HG03575 (cell line): ENCODE data around the gene MAGI1.

Experiments
- ATAC-seq: cut with Tn5 transposase; IDR thresholded peaks from one replicate; pipeline ENCODE4 v1.9.1; 2021; ENCODE audit not compliant: unreplicated experiment, insufficient number of reproducible peaks, low FRiP score; ENCODE audit errors: extremely low read depth

Gene MAGI1

DNA sequence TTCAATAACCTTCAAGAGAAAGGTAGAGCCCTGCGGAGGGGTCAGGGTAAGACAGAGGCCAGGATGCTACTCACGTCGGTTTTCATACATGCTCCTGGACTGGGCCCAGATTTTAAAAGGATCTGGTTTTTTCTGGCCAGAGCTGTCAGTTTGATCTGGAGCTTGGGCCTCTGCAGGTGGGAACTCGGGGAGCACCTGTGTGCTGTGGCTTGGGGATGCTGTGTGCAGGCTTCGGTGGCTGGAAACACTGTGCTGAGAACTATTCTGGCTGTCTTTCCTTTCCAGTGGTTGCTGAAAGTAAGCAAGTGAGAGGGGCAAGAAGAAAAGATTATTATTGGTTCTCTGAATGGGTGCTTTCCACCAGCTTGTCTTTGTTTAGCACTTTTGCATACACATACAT lies 647.6 kb downstream of the MAGI1 start:
- ATAC-seq, result no peak

DNA sequence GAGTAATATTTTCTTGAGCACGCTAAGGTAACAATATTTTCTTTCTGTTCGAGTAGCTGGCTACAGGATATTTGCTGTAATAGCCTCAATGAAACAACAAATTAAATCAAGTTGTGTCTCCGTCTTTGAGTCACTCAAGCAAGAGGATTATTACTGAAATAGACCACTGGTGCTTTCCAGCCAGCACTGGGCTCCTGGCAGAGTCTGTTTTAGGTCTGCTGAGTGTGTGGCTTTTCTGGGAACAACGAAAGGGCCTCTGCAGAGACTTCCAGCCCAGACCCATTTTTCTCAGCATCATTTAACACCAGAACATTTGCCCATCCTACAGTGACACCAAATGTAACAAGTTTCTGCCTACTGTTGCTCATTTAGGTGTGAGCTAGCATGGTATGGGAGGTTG lies 652.9 kb downstream of the MAGI1 start:
- ATAC-seq, result no peak

DNA sequence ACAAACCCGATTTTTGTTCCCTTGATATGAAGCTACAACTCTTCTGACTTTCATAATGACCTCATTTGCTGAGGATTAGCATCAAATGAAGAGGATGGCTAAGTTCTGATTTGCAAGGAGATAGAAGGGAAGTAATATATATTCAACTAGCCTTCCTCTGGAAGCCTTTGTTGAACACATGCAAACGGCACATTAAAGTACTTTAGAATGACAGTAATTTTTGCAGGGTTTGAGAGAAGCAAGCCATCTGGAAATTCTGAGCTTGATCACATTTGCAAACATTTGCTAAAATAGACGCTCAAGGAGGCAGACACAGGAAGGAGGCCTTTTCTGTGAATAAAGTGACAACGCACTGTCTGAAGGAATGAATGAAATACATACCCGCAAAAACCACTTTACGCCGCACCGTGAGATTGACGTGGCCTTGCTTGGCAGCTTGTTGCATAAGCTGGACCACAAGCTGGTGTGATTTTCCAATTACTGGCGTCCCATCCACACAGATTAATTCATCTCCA lies 657.2 kb downstream of the MAGI1 start:
- ATAC-seq, result no peak

DNA sequence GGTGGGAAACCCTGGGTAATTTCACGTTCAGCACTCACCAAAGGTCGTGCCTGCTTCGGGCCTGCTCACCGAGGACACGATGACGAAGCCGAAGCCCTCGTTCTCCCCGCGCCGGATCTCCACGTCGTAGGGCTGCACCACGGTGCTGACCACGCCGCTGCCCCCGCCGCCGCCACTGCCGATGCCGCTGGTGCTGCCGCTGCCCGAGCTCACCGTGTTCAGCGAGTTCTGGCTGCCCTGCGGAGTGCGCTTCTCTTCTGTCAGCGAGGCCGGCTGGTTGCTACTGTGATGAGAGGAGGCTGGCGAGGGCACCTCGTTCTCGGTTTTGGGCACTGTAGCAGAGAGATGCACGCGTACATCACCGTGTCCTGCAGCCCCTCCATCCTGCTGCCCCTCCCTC lies 659.5 kb downstream of the MAGI1 start:
- ATAC-seq, result no peak

DNA sequence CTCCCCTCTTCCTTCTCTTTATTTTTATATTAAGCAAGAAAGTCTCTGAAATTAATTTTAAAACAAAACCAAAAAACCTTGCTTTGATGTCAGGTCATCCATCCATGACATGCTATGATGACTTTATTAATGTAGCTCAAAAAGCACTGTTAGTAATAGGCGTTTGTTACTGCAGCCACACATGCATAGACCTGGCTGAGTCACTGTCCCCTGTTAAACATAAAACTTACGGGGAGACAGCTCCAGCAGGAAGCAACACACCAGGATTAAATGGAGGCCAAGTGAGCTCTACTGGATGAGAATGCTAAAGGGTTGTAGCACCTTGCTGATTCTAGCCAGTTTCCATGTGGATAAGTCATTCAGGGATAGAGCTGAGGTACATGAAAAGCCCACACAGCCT lies 661.1 kb downstream of the MAGI1 start:
- ATAC-seq, result no peak

DNA sequence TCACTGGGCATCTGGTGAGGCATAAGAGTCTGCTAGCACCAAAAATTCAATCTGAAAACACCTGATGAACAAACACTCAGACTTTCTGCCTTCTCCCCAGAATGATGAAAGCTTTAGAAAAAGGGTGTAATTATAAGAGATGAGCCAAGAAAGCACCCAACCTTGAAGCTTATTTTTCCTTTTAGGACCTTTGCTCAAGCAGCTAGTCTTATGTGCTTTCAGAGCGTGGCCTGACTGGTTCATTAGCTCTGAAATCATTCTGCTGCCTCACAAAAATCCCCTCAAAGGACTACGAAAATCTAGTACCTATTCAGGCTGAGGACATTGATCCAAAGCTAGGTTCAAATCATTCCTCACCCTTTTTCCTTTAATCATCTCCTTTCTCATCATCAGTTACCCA lies 662.3 kb downstream of the MAGI1 start:
- no peak for ATAC-seq

DNA sequence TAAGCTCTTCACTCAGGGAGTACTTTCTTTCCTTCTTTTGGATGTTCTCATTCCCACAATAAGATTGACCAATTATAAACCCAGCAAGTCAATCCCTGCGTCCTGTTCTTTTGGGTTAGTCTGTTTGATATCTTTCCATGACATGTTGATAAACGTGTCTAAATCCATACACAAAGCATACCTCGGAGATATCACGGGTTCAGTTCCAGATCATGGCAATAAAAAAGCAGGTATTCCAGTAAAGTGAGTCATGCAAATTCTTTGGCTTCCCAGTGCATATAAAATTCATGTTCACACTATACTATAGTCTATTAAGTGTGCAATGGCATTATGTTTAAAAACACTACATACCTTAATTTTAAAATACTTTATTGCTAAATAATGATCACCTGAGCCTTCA lies 667.7 kb downstream of the MAGI1 start:
- no peak for ATAC-seq

DNA sequence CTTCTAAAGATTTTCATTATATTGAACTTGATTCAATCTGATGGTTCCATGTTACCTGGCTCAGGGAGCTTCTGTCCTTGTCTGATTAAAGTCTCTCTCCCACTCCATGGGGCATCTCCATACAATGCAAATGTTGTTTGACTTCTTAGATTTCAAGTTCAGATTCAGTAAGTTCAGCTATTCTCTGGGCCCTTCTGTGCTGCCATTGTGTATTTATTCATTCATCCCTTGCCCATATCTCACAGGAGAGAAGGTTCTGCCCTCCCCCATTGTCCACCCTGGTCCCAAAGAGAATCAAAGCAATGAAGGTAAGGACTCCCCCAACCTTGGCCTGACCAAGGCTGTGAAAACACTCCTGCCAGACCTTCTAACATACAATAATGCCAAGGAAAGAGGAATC lies 669.9 kb downstream of the MAGI1 start:
- no peak for ATAC-seq

DNA sequence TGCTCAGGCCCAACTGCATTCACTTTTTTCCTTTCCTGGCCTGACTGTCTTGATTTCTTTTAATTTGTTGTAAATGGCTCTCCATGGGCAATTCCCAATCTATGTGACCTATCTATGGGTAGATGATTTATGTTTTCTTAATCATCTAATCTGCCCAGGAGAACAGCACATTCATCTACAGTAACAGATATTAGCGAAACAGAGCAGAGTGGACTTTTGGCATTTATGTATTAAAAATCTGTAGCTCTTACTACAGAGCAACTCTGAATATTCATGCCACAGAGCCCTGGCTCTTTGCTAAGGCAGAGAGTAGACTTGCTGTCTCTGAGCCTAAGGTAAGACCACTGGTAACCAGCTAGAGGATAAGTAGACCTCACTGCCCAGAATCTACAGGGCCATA lies 676.0 kb downstream of the MAGI1 start:
- no peak for ATAC-seq

DNA sequence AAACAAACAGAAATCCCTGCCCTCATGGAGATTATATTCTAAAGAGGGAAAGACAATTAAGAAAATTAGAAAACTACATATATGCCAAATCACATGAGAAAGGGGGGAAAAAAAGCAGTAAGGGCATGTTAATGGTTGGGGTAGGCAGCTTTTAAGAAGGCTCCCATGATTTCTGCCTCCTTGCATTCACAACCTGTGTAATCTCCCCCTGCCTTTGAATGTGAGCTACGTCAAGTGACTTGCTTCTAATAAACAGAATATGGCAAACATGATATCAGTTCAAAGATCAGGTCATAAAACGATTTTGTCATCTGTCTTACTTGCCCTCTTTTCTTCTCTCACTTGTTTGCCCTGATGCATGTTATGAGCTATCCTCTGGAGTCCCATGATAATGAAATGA lies 677.3 kb downstream of the MAGI1 start:
- no peak for ATAC-seq

DNA sequence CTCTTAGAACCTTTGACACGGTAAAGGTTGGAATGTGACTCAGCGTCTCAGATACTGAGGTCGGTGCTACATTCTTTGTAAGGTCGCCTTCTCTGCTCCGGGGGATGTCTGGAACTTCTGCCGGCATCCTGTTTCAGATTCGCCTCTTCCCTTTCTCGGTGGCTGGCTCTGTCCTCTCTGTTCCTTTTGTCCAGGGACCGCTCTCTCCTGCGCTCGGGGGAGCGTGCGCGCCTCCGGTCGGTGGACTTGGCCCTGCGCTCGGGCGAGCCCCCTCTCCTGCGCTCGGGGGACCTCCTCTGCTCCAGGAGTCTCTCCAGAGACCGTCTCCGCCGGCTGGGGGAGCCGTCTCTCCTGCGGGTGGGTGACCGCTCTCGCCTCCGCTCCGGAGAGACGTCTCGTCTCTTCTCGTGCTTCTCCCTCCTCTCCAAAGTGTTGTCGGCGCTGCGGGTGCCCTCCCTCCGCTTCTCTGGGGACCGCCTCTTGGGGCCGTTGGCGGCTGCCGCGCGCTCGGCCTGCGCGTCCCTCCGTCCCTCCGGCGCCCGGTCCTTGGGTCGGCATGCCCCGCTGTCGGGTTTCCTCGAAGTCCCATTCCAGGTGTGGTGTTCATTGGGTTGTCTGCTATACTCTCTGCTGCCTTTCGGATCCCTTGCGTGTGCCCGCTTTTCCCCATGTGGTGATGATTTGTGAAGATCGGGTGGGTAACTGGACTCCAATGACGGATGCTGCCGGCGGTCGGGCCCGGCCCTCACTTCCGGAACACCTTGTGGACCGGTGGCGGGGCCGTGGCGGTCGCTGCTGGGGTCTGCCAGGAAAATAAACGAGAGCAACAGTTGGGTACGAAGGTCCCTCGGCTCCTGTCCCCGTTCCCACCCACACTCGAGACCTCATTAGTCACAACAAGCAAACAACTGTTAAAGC lies 682.1 kb downstream of the MAGI1 start:
- ATAC-seq, result no peak

DNA sequence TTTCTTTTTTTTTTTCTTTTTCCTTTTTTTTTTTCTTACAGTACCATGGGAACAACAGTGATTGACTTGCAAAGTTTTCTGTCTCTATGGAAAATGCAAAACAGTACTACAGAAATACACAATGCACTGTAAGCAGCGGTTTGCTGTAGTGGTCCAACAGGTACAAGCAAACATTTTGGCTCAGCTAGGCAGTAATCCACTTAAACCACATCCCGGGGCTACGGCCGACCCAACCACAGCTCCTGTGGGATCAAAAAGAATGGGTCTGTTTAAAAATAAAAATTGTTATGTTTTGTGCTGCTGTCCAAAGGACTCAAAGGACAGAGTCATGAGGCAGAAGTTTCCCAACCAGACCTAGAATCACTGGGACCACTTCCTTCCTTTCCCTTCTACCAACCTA lies 683.8 kb downstream of the MAGI1 start:
- ATAC-seq, result no peak

DNA sequence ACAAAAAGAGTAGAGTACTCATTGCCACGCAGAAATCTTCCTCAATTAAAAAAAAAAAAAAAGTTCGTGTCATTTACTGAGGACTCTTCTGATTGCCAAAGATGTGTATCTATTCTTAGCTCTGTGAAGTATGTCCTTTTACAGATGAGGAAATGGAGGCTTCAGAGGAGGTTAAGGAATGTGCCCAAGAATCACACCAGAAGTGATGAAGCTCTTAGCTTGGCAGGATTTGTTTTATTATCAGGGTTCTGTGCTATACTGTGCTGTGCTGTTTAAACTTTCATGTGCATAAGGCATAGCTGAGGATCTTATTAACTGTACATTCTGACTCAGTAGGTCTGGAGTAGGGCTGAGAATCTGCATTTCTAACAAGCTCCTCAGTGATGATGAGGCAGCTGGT lies 685.8 kb downstream of the MAGI1 start:
- no peak for ATAC-seq

DNA sequence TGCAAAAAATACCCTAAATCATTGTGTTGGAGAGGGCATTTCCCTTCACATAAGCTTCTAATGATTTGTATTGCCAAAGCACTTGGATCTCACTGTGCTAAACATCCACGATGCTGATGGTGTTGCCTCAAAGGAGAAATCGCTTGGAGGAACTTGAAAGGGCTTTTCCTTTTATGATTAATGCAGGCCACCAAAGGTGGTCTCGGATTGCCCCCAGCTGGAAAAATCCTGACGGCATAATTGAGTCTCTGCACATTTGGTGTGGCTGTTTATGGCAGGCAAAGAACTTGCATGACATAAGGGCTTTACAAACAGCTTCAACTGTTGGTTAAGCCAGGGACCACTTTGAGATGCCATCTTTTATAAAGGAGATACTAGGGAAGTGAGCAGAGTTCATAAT lies 687.0 kb downstream of the MAGI1 start:
- ATAC-seq, result no peak

DNA sequence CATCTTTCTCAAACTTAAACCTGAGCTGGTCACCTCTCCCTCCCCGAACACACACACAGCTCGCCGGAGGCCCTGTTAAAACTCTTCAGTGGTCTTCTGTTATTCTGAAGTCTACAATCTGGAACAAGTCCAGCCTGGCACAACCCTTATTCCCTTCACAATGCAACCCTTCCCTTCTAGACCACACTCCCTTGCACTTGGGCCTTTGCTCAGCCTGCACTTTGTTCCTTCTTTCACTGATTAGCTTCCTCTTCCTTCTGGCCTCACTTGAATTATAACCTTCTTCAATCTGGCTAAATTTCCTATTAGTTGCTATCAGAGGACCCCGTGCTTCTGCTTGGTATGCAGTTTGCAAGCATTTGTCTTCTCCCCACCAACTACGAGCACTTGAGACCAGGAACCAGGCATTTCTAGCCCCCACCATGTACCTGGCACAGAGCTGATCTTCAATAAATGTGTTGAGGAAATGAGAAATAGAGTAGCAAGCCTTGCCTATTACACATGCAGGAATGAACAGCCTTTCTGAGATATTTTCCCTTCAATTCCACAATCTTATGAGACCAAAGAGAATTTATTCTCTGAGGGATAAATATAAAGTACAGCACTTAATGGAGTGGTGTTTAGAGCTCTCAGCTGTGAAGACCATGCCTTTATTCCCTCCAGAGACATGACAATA lies 687.8 kb downstream of the MAGI1 start:
- no peak for ATAC-seq

DNA sequence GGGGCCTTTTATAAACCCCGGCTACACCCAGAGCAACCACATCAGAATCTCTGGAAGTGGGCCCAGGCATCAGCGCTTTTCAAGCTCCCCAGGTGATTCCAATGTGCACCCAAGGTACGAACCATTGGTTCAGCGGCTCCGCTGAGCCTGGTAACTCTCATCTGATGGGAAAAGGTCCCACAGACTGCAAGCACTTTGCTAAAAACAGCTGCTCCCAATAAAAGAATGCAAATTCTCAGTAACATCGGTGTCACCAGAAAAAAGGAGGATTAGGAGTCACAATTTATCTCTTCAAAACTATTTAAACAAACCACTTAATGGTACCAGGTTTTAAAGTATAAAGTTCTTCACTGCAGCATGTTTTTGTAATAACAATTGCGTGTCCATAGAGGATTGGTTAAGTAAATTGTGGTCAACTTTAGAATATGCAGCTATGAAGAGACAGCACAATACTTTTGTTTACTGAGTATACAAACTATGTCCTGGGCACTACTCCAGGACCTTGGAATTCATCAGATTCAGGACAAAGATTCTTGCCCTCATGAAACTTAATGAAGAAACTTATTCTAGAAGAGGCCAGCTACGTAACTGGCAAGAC lies 690.2 kb downstream of the MAGI1 start:
- no peak for ATAC-seq

DNA sequence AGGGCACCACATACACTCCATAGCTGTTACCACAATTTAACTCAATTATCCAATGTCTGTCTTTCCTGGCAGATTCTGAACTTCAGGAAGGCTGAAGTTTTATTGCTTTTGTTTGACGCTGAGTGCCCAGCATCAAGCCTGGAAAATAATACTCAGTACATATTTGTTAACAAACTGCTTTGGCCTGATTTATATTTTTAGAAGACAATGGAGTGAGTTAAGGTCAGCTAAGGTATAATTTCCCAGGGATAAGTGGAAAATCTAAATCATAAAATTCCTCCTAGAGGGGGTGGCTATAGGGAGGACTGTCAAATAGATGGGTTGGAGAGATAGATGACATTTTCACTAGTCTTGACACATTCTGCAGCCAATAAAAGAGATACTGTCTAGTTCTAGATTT lies 691.6 kb downstream of the MAGI1 start:
- no peak for ATAC-seq

DNA sequence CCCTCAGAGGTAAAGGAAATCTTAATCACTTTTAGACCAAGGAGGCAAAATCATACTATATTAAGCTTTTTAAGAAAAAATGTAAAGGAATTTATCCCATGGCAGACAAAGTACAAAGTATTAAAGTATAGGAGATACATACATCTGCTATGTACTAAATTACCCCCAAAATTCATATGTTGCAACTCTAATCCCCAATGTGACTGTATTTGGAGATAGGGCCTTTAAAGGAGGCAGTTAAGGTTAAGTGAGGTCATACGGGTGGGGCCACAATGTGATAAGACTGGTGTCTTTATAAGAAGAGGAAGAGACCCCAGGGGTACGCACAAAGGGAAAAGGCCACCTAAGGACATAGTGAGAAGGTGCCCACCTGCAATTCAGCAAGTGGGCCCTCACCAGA lies 693.9 kb downstream of the MAGI1 start:
- ATAC-seq, result no peak

DNA sequence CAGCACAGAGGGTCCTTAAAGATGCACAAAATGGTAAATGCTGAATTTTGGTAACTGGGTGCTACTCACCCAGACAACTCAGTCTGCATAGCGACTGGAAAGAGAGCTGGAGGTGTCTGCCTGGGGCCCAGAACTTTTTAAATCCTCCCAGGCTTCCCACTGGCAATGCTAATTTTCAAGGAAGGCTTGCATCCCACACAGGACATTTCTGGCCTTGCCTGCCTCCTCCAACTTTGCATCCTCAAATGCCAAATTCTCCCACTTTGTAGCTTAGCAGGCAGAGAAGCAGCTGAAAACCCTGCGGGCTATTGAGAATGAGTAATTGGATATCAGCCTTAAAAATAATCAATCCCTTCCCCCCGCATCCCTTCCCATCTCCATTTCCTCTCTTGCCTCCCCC lies 694.3 kb downstream of the MAGI1 start:
- ATAC-seq, result no peak

DNA sequence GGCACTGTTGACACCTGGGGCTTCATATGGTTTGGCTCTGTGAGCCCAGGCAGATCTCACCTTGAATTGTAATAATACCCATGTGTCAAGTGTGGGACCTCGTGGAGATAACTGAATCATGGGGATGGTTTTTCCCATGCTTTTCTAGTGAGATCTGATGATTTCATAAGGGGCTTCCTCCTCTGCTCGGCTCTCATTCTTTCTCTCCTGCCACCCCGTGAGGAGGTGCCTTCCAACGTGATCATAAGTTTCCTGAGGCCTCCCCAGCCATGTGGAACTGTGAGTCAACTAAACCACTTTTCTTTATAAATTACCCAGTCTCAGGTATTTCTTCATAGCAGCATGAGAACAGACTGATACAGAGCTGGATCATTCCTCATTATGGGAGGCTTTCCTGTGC lies 695.0 kb downstream of the MAGI1 start:
- ATAC-seq, result no peak
